Endothelial cell of umbilical vein (primary cell): Measurements from ENCODE around the gene ADSL. TPM values are rescaled to one million over a fixed set of nuclear protein-coding genes. Genes with fewer than 3 reads are reported as not detected.

Experiments
- BruUV-seq: library from RNA; stranded (reverse); fragments of 400-500 nt; replicated peaks from 2 replicates; lab custom pipeline; 2021; lab: Mats Ljungman, UMichigan
- CTCF ChIA-PET: fragments of 300-600, 350-600 bp; sonication (Branson Sonifier 250); formaldehyde crosslinking; loops from one replicate; lab custom pipeline; 2021; ENCODE audit warnings: antibody characterized with exemption, inconsistent platforms; lab: Charles Lee
- POLR2A ChIA-PET: fragments of 300-600, 350-600 bp; sonication (Branson Sonifier 250); formaldehyde crosslinking; loops from one replicate; lab custom pipeline; 2021; ENCODE audit warnings: antibody characterized with exemption, inconsistent platforms; lab: Charles Lee
- DNase-seq: peaks from one replicate; pipeline ENCODE4 v3.0.0-alpha.2; 2011; ENCODE audit warnings: low read depth, low spot score
- FAIRE-seq: peaks from 2 replicates; lab custom pipeline; 2011; peaks lifted over from hg19 to GRCh38; lab: Jason Lieb, UNC
- H2AFZ ChIP-seq: 2 replicates; pipeline ENCODE4 v1.6.0; 2012; ENCODE audit warnings: low read depth, low read length, control low read depth, inconsistent platforms
- H3K27ac ChIP-seq: 2 replicates; pipeline ENCODE4 v1.5.1; 2011; ENCODE audit warnings: low read depth, mild to moderate bottlenecking, control low read depth, low read length, moderate library complexity; ENCODE audit not compliant: insufficient read depth
- H3K27me3 ChIP-seq, 2 experiments: 2 replicates each; pipeline versions ENCODE4 v1.6.0 to v1.6.1; 2011; ENCODE audit warnings: low read length in 2 of 2, mixed read lengths in 1 of 2; ENCODE audit not compliant: control insufficient read depth in 2 of 2, insufficient read depth in 2 of 2
- H3K36me3 ChIP-seq, 2 experiments: 2 replicates in 1 of 2; 3 replicates in 1 of 2; pipeline ENCODE4 v1.5.1; 2011; ENCODE audit warnings: low read length in 2 of 2, mild to moderate bottlenecking in 1 of 2, moderate library complexity in 1 of 2; ENCODE audit not compliant: control insufficient read depth in 2 of 2, insufficient read depth in 2 of 2; ENCODE audit errors: extremely low read depth in 1 of 2
- H3K4me1 ChIP-seq: 3 replicates; pipeline ENCODE4 v1.5.1; 2011; ENCODE audit warnings: mild to moderate bottlenecking, low read length; ENCODE audit not compliant: control insufficient read depth, insufficient read depth; ENCODE audit errors: extremely low read depth
- H3K4me2 ChIP-seq: 2 replicates; pipeline ENCODE4 v1.6.1; 2011; ENCODE audit warnings: low read length, control low read depth, mixed read lengths; ENCODE audit not compliant: insufficient read depth
- H3K4me3 ChIP-seq, 3 experiments: fragments of 200-600 bp in 1 of 3; sonication (generic), shearing (Covaris generic) in 1 of 3; replicated peaks in 1 of 3; 2 replicates each; pipeline ENCODE4 v1.5.1; 2011 to 2016; ENCODE audit warnings: control low read depth in 3 of 3, low read length in 3 of 3, mild to moderate bottlenecking in 2 of 3, inconsistent platforms in 1 of 3, low read depth in 1 of 3, moderate library complexity in 1 of 3; ENCODE audit not compliant: insufficient read depth in 1 of 3
- H3K79me2 ChIP-seq: 2 replicates; pipeline ENCODE4 v1.6.0; 2012; ENCODE audit warnings: low read length, inconsistent platforms; ENCODE audit not compliant: control insufficient read depth, insufficient read depth
- H3K9ac ChIP-seq: replicated peaks from 2 replicates; pipeline ENCODE3; 2011; ENCODE audit warnings: low read length, control low read depth; ENCODE audit not compliant: insufficient read depth; ENCODE audit errors: extremely low read depth
- H3K9me1 ChIP-seq: replicated peaks from 3 replicates; pipeline ENCODE4 v1.6.0; 2011; ENCODE audit warnings: mild to moderate bottlenecking, low read length; ENCODE audit not compliant: control insufficient read depth, insufficient read depth; ENCODE audit errors: extremely low read depth
- H3K9me3 ChIP-seq: replicated peaks from 2 replicates; pipeline ENCODE4 v1.5.1; 2012; ENCODE audit warnings: low read length, inconsistent platforms; ENCODE audit not compliant: control insufficient read depth, insufficient read depth
- H4K20me1 ChIP-seq: replicated peaks from 2 replicates; pipeline ENCODE3; 2011; ENCODE audit warnings: mild to moderate bottlenecking, low read length; ENCODE audit not compliant: control insufficient read depth, insufficient read depth; ENCODE audit errors: extremely low read depth
- CTCF ChIP-seq, 2 donors: IDR thresholded peaks; 1 replicate in 1 of 2; 2 replicates in 1 of 2; pipeline ENCODE4 v1.5.1; 2011; ENCODE audit warnings: low read length in 2 of 2, mild to moderate bottlenecking in 2 of 2, moderate library complexity in 2 of 2, control low read depth in 1 of 2, inconsistent platforms in 1 of 2, low read depth in 1 of 2; ENCODE audit not compliant: insufficient read depth in 1 of 2; ENCODE audit errors: extremely low read depth in 1 of 2
- EZH2 ChIP-seq: IDR thresholded peaks from 2 replicates; pipeline ENCODE4 v1.6.1; 2012; ENCODE audit warnings: borderline replicate concordance, low read depth, mild to moderate bottlenecking, moderate library complexity, low read length, inconsistent platforms; ENCODE audit not compliant: severe bottlenecking
- FOS ChIP-seq: IDR thresholded peaks from 2 replicates; pipeline ENCODE4 v1.6.1; 2011; ENCODE audit warnings: mild to moderate bottlenecking, low read length, moderate library complexity, borderline replicate concordance; ENCODE audit not compliant: insufficient read depth
- GATA2 ChIP-seq: IDR thresholded peaks from 2 replicates; pipeline ENCODE4 v1.7.0; 2011; ENCODE audit warnings: low read depth, mild to moderate bottlenecking, moderate library complexity, mixed read lengths, low read length; ENCODE audit not compliant: insufficient read length, insufficient read depth
- JUN ChIP-seq: IDR thresholded peaks from 2 replicates; pipeline ENCODE4 v1.6.1; 2011; ENCODE audit warnings: borderline replicate concordance, low read depth; ENCODE audit not compliant: insufficient read length, insufficient read depth
- MAX ChIP-seq: IDR thresholded peaks from 2 replicates; pipeline ENCODE4 v1.6.1; 2011; ENCODE audit not compliant: insufficient read depth, insufficient read length
- MYC ChIP-seq: IDR thresholded peaks from one replicate; pipeline ENCODE4 v1.6.1; 2011; ENCODE audit warnings: mild to moderate bottlenecking, low read depth, low read length
- POLR2A ChIP-seq: IDR thresholded peaks from 2 replicates; pipeline ENCODE4 v1.6.1; 2012; ENCODE audit warnings: low read depth, mild to moderate bottlenecking, control low read depth, low read length
- POLR2AphosphoS5 ChIP-seq: IDR thresholded peaks from 2 replicates; pipeline ENCODE4 v1.6.1; 2012; ENCODE audit warnings: low read depth, mild to moderate bottlenecking, control low read depth, low read length, moderate library complexity; ENCODE audit not compliant: insufficient read depth
- dilution Hi-C: fragments of 300-500 bp; cut with MboI; formaldehyde crosslinking; loops from one replicate; pipeline ENCODE4 v1.15.0; 2019; ENCODE audit warnings: low sequenced_read_pairs; ENCODE audit not compliant: extremely low pct_ligation_motif_present
- intact Hi-C: fragments of 100-400 bp; cut with micrococcal nuclease; formaldehyde crosslinking; loops from one replicate; pipeline ENCODE4 v1.10.0; 2022
- polyA plus RNA-seq, 4 experiments: library from polyadenylated mRNA; depleted of rRNA in 3 of 4; stranded (reverse) in 3 of 4; unstranded in 1 of 4; fragments of >200 nt; gene quantifications; 2 replicates each; pipeline versions ENCODE4 v1.2.1 to v1.2.3, GENCODE V29; 2011 to 2012; ENCODE audit warnings: missing spikeins in 1 of 4
- total RNA-seq: library from RNA; stranded (reverse); gene quantifications from 2 replicates; pipeline ENCODE4 v1.2.3, GENCODE V29; 2021

The ADSL gene
- total and polyA plus RNA-seq, 2 donors (not counting 3 experiments of a cell fraction or from before 2014, with no cell fraction given), result 103 to 141 TPM

GRCh38 chr22:40404251-40405177 is 58.2 kb downstream of the ADSL start:
- Histone ChIP-seq H3K9me1 (no peaks in the 10 kb centered on the region), H3K9me3 (no peaks in the 10 kb centered on the region), H4K20me1 (no peaks in the 10 kb centered on the region), H3K79me2 (no peaks in the 10 kb centered on the region), H3K27me3 (no peaks in the 10 kb centered on the region), H3K4me3 (no peak overlapping the region), H3K36me3 (peaks cover 4 to 52% of the 10 kb centered on the region in 2 experiments), H3K27ac (no peak overlapping the region), H3K9ac (no peak overlapping the region), H2AFZ (no peak overlapping the region), H3K4me2 (no peak overlapping the region), H3K4me1 (no peaks in the 10 kb centered on the region)
- DNase-seq (no peak), FAIRE-seq (no peak)
- POLR2A ChIA-PET, result no interaction called here
- CTCF ChIA-PET, result interaction anchor here (1.2 kb wide), 1 partner anchor 12 kb away, joined by 3 read pairs; no protein-coding TSS in a partner anchor
- intact Hi-C loops (no loop called here), dilution Hi-C loops (no loop called here)
- no peak for TF ChIP-seq CTCF (IDR thresholded peaks at IDR 0.05; ENCODE audit: extremely low read depth in 1 of 2, insufficient read depth in 1 of 2, low read depth in 1 of 2, low read length in 2 of 2)
- no peak for TF ChIP-seq EZH2
- TF ChIP-seq POLR2A, result no peak
- no peak for TF ChIP-seq FOS
- no peak for TF ChIP-seq POLR2AphosphoS5
- no peak for TF ChIP-seq GATA2
- no peak for TF ChIP-seq MAX
- no peak for TF ChIP-seq MYC
- no peak for TF ChIP-seq JUN
- BruUV-seq, result no TSS peak
